Epithelial cell of esophagus (primary cell): ENCODE results near the gene PLEKHG5.

Experiments used
- DNase-seq: peaks from one replicate; pipeline ENCODE4 v3.0.0; 2010; ENCODE audit warnings: low read depth
- H3K4me3 ChIP-seq: 2 replicates; pipeline ENCODE4 v1.5.1; 2011; ENCODE audit warnings: mild to moderate bottlenecking, low read length, control low read depth
- TF ChIP-seq, protein P1 (sequence below): IDR thresholded peaks from 2 replicates; pipeline ENCODE4 v1.5.1; 2011; ENCODE audit warnings: low read depth, mild to moderate bottlenecking, low read length, control low read depth, inconsistent platforms; ENCODE audit not compliant: insufficient read depth; ENCODE audit errors: missing control alignments

The PLEKHG5 gene

DNA sequence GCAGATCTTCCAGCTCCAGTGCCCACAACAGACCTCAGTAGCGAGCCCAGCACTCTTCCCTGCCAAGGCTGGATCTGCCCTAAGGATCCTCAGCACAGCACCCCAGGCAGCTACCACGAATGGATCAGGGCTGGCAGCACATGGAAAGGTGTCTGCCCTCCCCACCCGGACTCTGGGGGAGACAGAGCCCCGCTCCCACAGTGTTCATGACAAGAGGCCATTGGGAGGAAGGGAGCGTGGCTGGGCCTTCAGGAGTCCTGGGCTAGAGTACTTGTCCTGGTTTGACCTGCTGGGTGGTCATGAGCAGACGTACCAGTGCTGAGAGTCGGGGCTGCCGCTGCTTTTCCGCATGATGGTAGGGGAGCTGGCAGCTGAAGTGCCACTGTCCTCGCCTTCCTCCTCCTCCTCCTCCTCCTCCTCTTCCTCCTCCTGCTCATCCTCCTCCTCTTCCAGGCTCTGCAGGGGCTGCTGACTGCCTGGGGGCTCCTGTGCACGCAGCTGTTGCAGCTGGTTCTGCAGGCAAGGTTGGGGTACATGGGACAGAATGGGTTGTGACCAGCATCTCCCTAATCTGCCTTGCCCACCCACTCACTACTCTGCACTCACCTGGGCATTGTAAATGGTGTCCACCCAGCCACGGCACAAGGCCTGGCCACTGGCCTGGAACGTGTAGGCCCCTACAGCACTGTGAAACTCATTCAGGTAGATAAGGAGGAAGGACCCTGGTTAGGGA, 22.6 kb downstream of the PLEKHG5 start:
- DNase-seq = no peak
- H3K4me3 ChIP-seq = no peak overlapping the region
- TF ChIP-seq, protein P1, sequence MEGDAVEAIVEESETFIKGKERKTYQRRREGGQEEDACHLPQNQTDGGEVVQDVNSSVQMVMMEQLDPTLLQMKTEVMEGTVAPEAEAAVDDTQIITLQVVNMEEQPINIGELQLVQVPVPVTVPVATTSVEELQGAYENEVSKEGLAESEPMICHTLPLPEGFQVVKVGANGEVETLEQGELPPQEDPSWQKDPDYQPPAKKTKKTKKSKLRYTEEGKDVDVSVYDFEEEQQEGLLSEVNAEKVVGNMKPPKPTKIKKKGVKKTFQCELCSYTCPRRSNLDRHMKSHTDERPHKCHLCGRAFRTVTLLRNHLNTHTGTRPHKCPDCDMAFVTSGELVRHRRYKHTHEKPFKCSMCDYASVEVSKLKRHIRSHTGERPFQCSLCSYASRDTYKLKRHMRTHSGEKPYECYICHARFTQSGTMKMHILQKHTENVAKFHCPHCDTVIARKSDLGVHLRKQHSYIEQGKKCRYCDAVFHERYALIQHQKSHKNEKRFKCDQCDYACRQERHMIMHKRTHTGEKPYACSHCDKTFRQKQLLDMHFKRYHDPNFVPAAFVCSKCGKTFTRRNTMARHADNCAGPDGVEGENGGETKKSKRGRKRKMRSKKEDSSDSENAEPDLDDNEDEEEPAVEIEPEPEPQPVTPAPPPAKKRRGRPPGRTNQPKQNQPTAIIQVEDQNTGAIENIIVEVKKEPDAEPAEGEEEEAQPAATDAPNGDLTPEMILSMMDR = no peak

DNA sequence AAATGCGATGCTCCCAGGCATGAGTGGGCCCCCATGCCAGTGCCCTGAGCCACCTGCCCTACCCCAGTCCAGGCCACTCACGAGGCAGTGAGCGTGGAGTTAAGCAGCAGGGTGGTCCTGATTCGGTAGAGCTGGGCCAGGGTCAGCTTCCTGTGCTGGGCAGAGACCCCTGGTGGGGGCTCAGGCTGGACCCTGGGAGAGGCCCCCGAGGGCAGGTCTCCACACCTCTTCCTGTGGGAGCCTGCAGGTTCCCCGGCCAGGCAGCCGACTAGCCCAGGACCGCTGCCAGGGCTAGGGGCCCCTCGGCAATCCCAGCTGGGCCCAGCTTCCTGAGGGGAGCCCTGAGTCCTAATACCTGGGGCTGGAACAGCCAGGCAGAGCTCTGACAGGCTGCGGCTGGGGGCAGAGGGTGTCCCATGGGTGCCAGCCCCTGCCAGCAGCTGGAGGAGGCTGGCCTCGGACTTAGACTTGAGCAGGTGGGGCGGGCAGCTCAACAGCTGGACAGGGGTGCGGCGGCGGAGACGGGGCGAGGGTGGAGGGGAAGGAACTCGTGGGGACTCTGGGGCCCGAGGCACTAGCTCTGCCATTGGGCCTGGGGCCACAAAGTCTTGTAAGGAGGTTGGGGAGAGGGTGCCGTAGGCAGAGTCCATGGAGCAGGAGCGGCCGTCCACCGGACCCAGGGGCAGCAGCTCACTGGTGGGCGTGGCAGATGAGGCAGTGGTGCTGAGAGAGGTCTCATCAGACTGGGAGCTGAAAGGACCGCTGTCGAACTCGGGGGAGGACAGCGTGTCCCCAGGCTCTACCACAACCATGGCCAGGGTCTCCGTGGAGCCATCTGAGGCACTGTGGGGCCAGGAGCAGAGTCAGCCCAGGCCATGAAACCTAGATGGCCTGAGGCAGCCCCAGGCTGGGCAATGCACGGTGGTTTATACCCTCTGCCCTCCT, 23.5 kb downstream of the PLEKHG5 start:
- TF ChIP-seq, protein P1 = no peak
- DNase-seq = no peak

DNA sequence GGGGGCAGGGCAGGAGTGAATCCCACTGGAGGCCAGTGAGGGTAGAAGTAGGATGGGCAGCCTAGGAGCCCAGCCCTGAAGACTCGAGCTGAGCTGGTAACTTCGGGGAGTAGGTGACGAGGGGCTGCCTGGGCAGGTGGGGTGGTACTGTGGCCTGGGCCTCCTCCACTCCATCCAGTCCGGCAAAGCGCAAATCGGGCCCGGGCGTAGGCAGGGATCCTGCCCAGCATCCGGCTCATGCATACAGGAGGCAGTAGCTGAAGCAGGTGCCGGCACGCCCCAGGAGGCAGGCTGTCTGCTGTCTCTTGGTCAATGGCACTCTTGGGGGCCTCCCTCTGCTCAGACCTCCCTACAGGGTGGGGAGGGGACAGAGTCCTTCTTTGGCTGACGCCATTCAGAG, 24.2 kb downstream of the PLEKHG5 start:
- no peak overlapping the region for H3K4me3 ChIP-seq
- TF ChIP-seq, protein P1 = no peak
- no peak for DNase-seq

More for the DNA sequence above, 23.5 kb downstream of the PLEKHG5 start:
- H3K4me3 ChIP-seq = no peak overlapping the region

DNA sequence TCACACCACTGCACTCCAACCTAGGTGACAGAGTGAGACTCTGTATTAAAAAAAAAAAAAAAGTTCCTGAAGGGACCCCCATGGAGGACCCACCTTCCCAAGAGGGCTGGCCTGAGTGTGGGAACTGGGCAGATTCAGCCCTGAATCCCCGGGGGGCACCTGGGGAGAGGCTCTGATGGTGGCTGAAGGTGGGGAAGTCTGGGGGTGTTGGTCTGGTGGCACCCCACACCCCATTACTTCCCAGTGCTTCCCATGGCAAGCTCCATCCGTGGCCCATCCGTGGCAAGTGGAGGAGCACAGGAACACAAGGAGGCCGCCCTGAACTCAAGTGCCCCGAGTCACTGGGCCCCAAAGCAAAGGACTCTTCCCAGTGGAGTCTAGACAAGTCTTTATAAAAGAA, 24.7 kb downstream of the PLEKHG5 start:
- no peak overlapping the region for H3K4me3 ChIP-seq
- DNase-seq = no peak
- TF ChIP-seq, protein P1 = no peak

DNA sequence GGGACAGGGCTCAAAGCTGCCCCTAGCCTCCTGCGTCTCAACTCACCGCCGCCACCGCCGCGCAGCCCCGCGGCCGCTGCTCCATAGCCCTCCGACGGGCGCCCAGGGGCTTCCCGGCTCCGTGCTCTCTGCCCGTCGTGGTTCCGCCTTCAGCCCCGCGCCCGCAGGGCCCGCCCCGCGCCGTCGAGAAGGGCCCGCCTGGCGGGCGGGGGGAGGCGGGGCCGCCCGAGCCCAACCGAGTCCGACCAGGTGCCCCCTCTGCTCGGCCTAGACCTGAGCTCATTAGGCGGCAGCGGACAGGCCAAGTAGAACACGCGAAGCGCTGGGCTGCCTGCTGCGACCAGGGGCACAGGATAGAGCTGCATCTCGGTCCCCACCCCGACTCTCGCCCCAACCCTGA, 25.4 kb downstream of the PLEKHG5 start, which contains the start of gene TNFRSF25:
Gene TNFRSF25 (minus strand): TSS at position 151 of the 400 bp plus-strand sequence. CDS start 66 bp downstream, at position 85.
- TF ChIP-seq, protein P1 = no peak
- H3K4me3 ChIP-seq = no peak within 1 kb of the TSS
- no peak for DNase-seq

DNA sequence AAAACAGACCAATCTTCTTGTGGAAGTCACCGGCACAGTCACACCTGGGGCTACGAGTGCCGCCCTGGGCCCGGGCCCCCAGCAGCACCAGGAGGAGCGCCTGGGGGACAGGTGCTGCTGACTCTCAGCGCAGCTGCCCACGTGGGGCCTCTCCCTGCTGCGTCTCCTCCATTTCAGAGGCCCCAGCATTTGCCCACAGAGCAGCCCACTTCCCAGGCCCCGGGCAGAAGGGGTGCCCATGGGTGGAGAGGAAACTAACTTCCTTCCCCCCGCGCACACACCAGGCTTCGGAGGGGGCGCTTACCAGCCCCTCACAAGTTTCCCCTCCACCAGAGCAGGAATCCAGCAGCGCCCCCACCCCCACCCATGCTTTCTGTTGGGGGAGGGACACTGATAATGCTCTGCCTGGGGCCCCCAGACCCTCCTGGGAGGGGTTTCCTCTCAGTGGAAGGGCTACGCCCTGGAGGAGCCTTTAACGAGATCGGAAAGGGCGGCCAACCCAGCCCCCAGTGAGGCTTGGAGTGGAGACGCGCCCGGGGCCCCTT, 25.9 kb downstream of the PLEKHG5 start:
- TF ChIP-seq, protein P1 = no peak
- no peak for DNase-seq
- no peak overlapping the region for H3K4me3 ChIP-seq
